HG02973 (cell line): Measurements from ENCODE around the gene MBOAT1.

Experiments used
- ATAC-seq: cut with Tn5 transposase; IDR thresholded peaks from one replicate; pipeline ENCODE4 v1.9.1; 2021; ENCODE audit warnings: moderate library complexity; ENCODE audit not compliant: unreplicated experiment

Gene MBOAT1

GRCh38 chr6:20112241-20112640 is 100.0 kb downstream of the MBOAT1 start:
- ATAC-seq = no peak

GRCh38 chr6:20110478-20110877 is 101.8 kb downstream of the MBOAT1 start:
- ATAC-seq = no peak

- ATAC-seq = no peak
Observed at GRCh38 chr6:20109526-20109925, 102.7 kb downstream of the MBOAT1 start.

- no peak for ATAC-seq
Observed at GRCh38 chr6:20105838-20106237, 106.4 kb downstream of the MBOAT1 start.

GRCh38 chr6:20104696-20105095 is 107.6 kb downstream of the MBOAT1 start:
- ATAC-seq = no peak

GRCh38 chr6:20102397-20103073 is 109.7 kb downstream of the MBOAT1 start:
- ATAC-seq = no peak

- ATAC-seq = no peak
Observed at GRCh38 chr6:20099156-20099555, 113.1 kb downstream of the MBOAT1 start.

GRCh38 chr6:20098267-20098876 is 113.9 kb downstream of the MBOAT1 start:
- no peak for ATAC-seq

GRCh38 chr6:20096536-20096935 is 115.7 kb downstream of the MBOAT1 start:
- no peak for ATAC-seq

GRCh38 chr6:20095436-20095835 is 116.8 kb downstream of the MBOAT1 start:
- ATAC-seq = no peak

GRCh38 chr6:20092071-20092566 is 120.2 kb downstream of the MBOAT1 start:
- ATAC-seq = no peak

GRCh38 chr6:20086992-20087391 is 125.3 kb downstream of the MBOAT1 start:
- no peak for ATAC-seq

- ATAC-seq = no peak
Observed at GRCh38 chr6:20085817-20086216, 126.5 kb downstream of the MBOAT1 start.

GRCh38 chr6:20084411-20084810 is 127.9 kb downstream of the MBOAT1 start:
- ATAC-seq = no peak

GRCh38 chr6:20071998-20072397 is 140.3 kb downstream of the MBOAT1 start:
- ATAC-seq = no peak

- no peak for ATAC-seq
Observed at GRCh38 chr6:20070047-20070446, 142.2 kb downstream of the MBOAT1 start.

GRCh38 chr6:20069021-20069522 is 143.2 kb downstream of the MBOAT1 start:
- no peak for ATAC-seq

GRCh38 chr6:20068421-20068988 is 143.8 kb downstream of the MBOAT1 start:
- ATAC-seq = no peak

GRCh38 chr6:20061952-20062351 is 150.3 kb downstream of the MBOAT1 start:
- no peak for ATAC-seq

- ATAC-seq = no peak
Observed at GRCh38 chr6:20060252-20060651, 152.0 kb downstream of the MBOAT1 start.

- ATAC-seq = no peak
Observed at GRCh38 chr6:20058912-20059311, 153.4 kb downstream of the MBOAT1 start.
